ENCODE data around the gene NUMB. TPM values are rescaled to one million over a fixed set of nuclear protein-coding genes. Genes with fewer than 3 reads are reported as not detected.

NUMB gene
- total and polyA plus RNA-seq, 3 experiments from 2014 or later, result 36.5 to 39.0 (median 38.5) TPM

GRCh38 chr14:73339846-73340595 lies 118.3 kb downstream of the NUMB start:
- Histone ChIP-seq H3K4me1 (ENCODE audit: insufficient read depth, low read length) (no peaks in the 10 kb centered on the region), H3K9me3 (ENCODE audit: low read length) (no peaks in the 10 kb centered on the region), H3K4me3 (ENCODE audit: low read length) (no peak overlapping the region), H3K36me3 (ENCODE audit: insufficient read depth, low read length) (no peaks in the 10 kb centered on the region), H3K27ac (ENCODE audit: low read depth, low read length) (no peak overlapping the region), H3K27me3 (ENCODE audit: insufficient read depth, low read length, poor library complexity, severe bottlenecking) (no peaks in the 10 kb centered on the region)
- Mint-ChIP-seq H3K27ac (no peak overlapping the region), H3K36me3 (peaks cover 0 to 3% (median 1%) of the 10 kb centered on the region in 3 donors), H3K9me3 (no peaks in the 10 kb centered on the region), H3K27me3 (no peaks in the 10 kb centered on the region), H3K4me1 (peaks cover 1 to 12% (median 11%) of the 10 kb centered on the region in 3 donors), H3K4me3 (no peak overlapping the region)
- CTCF ChIA-PET, result no interaction called here
- no peak for DNase-seq
- POLR2A ChIA-PET, result no interaction called here

DNA sequence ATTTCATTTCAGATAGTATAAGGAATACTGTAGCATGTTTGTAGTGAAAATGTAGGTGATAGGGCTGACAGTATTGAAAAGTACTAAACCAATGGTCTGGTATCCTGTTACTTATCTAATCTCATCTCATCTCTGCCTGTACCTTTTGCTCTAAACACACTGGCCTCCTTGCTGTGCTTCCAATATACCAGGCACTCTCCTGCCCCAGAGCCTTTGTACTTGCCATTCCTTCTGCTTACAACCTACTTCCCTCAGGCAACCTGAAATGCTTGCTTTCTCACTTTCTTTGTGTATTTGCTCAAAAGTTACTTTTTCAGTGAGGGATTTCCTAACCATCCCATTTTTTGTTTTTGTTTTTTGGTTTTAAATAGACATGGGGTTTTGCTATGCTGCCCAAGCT lies 119.1 kb downstream of the NUMB start:
- H3K36me3 Mint-ChIP-seq, result peaks cover 0 to 3% (median 1%) of the 10 kb centered on the region in 3 donors
- POLR2A ChIA-PET, result no interaction called here
- Histone ChIP-seq H3K9me3 (ENCODE audit: low read length) (no peaks in the 10 kb centered on the region), H3K4me1 (ENCODE audit: insufficient read depth, low read length) (no peaks in the 10 kb centered on the region), H3K27ac (ENCODE audit: low read depth, low read length) (no peak overlapping the region), H3K36me3 (ENCODE audit: insufficient read depth, low read length) (no peaks in the 10 kb centered on the region), H3K27me3 (ENCODE audit: insufficient read depth, low read length, poor library complexity, severe bottlenecking) (no peaks in the 10 kb centered on the region), H3K4me3 (ENCODE audit: low read length) (no peak overlapping the region)
- CTCF ChIA-PET, result no interaction called here
- no peaks in the 10 kb centered on the region for H3K9me3 Mint-ChIP-seq
- H3K4me1 Mint-ChIP-seq, result peaks cover 1 to 12% (median 11%) of the 10 kb centered on the region in 3 donors
- peak overlapping the region in 1 of 8 donors; percentile 37 for H3K27ac Mint-ChIP-seq
- no peak for DNase-seq
- no peak overlapping the region for H3K4me3 Mint-ChIP-seq
- H3K27me3 Mint-ChIP-seq, result no peaks in the 10 kb centered on the region

GRCh38 chr14:73338551-73338950 lies 119.8 kb downstream of the NUMB start:
- H3K36me3 ChIP-seq (ENCODE audit: insufficient read depth, low read length), result no peaks in the 10 kb centered on the region
- Mint-ChIP-seq H3K36me3 (peaks cover 2 to 4% (median 3%) of the 10 kb centered on the region in 3 donors), H3K4me1 (peaks cover 1 to 12% (median 11%) of the 10 kb centered on the region in 3 donors), H3K4me3 (no peak overlapping the region), H3K27ac (no peak overlapping the region), H3K27me3 (no peaks in the 10 kb centered on the region), H3K9me3 (no peaks in the 10 kb centered on the region)
- POLR2A ChIA-PET, result no interaction called here
- H3K27me3 ChIP-seq (ENCODE audit: insufficient read depth, low read length, poor library complexity, severe bottlenecking), result no peaks in the 10 kb centered on the region
- H3K4me3 ChIP-seq (ENCODE audit: low read length), result no peak overlapping the region
- no peak for DNase-seq
- CTCF ChIA-PET, result no interaction called here
- no peak overlapping the region for H3K27ac ChIP-seq (ENCODE audit: low read depth, low read length)
- H3K9me3 ChIP-seq (ENCODE audit: low read length), result no peaks in the 10 kb centered on the region
- H3K4me1 ChIP-seq (ENCODE audit: insufficient read depth, low read length), result no peaks in the 10 kb centered on the region

- no peak for DNase-seq
- CTCF ChIA-PET, result no interaction called here
- no peaks in the 10 kb centered on the region for H3K9me3 Mint-ChIP-seq
- H3K36me3 Mint-ChIP-seq, result peaks cover 4 to 7% (median 4%) of the 10 kb centered on the region in 3 donors
- H3K4me3 ChIP-seq (ENCODE audit: low read length), result no peak overlapping the region
- H3K4me1 ChIP-seq (ENCODE audit: insufficient read depth, low read length), result no peaks in the 10 kb centered on the region
- H3K4me1 Mint-ChIP-seq, result peaks cover 0 to under 1% (median 0%) of the 10 kb centered on the region in 3 donors
- no peak overlapping the region for H3K4me3 Mint-ChIP-seq
- no peaks in the 10 kb centered on the region for H3K27me3 ChIP-seq (ENCODE audit: insufficient read depth, low read length, poor library complexity, severe bottlenecking)
- H3K36me3 ChIP-seq (ENCODE audit: insufficient read depth, low read length), result no peaks in the 10 kb centered on the region
- H3K27ac ChIP-seq (ENCODE audit: low read depth, low read length), result no peak overlapping the region
- no peak overlapping the region for H3K27ac Mint-ChIP-seq
- H3K27me3 Mint-ChIP-seq, result no peaks in the 10 kb centered on the region
- POLR2A ChIA-PET, result no interaction called here
- no peaks in the 10 kb centered on the region for H3K9me3 ChIP-seq (ENCODE audit: low read length)
Measured at GRCh38 chr14:73333031-73333430, 125.3 kb downstream of the NUMB start.

DNA sequence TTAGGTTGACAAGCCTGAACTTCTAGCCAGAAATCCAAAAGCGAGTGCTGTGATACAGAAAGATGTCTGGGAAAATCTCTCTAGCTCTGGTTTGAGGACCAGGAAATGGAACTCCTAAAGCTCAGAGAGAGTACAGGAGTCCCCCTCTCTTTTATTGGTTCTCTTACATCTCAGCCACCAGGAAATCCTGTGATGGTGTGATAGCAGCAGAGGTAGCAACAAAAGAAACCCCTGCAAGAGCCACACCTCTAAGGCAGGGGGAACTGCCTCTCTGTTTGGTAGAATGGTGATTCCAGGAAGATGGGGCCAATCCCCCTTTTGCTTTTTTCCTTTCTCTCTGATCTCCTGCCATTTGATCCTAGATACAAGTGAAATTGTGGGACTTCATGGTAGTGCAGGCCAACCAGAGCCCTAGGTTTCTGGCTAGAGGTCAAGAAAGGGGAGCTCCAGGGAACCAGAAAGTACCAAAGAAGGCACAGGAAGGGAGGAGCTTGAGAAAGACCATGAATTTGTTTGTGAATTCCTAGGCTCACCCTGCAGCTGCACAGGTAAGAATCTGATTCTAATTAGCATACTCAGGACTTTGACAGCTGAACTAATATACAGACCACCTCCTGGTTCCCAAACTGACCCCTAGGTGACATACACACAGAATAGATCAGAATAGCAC lies 132.6 kb downstream of the NUMB start:
- ChIA-PET POLR2A (no interaction called here), CTCF (interaction anchor here (1.7 kb wide), 1 partner anchor 10 kb away, joined by 3 read pairs; no protein-coding TSS in a partner anchor)
- Histone ChIP-seq H3K4me1 (ENCODE audit: insufficient read depth, low read length) (peaks cover 39% of the 10 kb centered on the region), H3K27me3 (ENCODE audit: insufficient read depth, low read length, poor library complexity, severe bottlenecking) (no peaks in the 10 kb centered on the region), H3K9me3 (ENCODE audit: low read length) (no peaks in the 10 kb centered on the region), H3K36me3 (ENCODE audit: insufficient read depth, low read length) (no peaks in the 10 kb centered on the region), H3K27ac (ENCODE audit: low read depth, low read length) (no peak overlapping the region), H3K4me3 (ENCODE audit: low read length) (no peak overlapping the region)
- Mint-ChIP-seq H3K9me3 (no peaks in the 10 kb centered on the region), H3K4me3 (peak overlapping the region; percentile 15 to 56 (median 37)), H3K4me1 (peaks cover 38 to 49% (median 45%) of the 10 kb centered on the region in 3 donors), H3K27me3 (no peaks in the 10 kb centered on the region), H3K27ac (peak overlapping the region; percentile 39 to 88 (median 64)), H3K36me3 (peaks cover 0 to 16% (median 6%) of the 10 kb centered on the region in 3 donors)
- peak in 2 of 5 donors; percentile 3 to 30 for DNase-seq

DNA sequence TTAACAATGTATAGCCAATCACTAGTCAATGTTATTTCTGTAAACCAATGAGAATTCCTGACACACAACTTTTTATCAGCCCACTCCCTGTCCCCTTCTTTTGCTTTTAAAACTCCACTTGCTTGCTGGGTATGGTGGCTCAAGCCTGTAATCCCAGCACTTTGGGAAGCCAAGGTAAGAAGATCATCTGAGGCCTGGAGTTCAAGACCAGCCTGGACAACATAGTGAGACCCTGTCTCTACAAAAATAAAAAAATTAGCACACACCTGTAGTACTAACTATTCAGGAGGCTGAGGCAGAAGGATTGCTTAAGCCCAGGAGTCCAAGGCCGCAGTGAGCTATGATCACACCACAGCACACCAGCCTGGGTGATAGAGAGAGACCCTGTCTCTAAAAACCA lies 133.3 kb downstream of the NUMB start:
- no peak for DNase-seq
- peak overlapping the region in 7 of 8 donors; percentile 18 to 89 (median 39) for H3K27ac Mint-ChIP-seq

GRCh38 chr14:73324533-73324932 lies 133.8 kb downstream of the NUMB start:
- Mint-ChIP-seq H3K9me3 (no peaks in the 10 kb centered on the region), H3K27ac (peak overlapping the region in 5 of 8 donors; percentile 18 to 88 (median 39))
- CTCF ChIA-PET, result interaction anchor here (1.2 kb wide), 1 partner anchor 245 kb away, joined by 3 read pairs; no protein-coding TSS in a partner anchor

More for the DNA sequence above, 133.3 kb downstream of the NUMB start:
- H3K36me3 Mint-ChIP-seq, result peaks cover 0 to 16% (median 6%) of the 10 kb centered on the region in 3 donors
- H3K9me3 ChIP-seq (ENCODE audit: low read length), result no peaks in the 10 kb centered on the region
- no peaks in the 10 kb centered on the region for H3K27me3 Mint-ChIP-seq
- H3K9me3 Mint-ChIP-seq, result no peaks in the 10 kb centered on the region
- H3K27me3 ChIP-seq (ENCODE audit: insufficient read depth, low read length, poor library complexity, severe bottlenecking), result no peaks in the 10 kb centered on the region
- CTCF ChIA-PET, result interaction anchor here (1.7 kb wide), 1 partner anchor 10 kb away, joined by 3 read pairs; no protein-coding TSS in a partner anchor
- no peaks in the 10 kb centered on the region for H3K36me3 ChIP-seq (ENCODE audit: insufficient read depth, low read length)
- peak overlapping the region in 5 of 7 donors; percentile 37 to 56 (median 44) for H3K4me3 Mint-ChIP-seq
- peaks cover 39% of the 10 kb centered on the region for H3K4me1 ChIP-seq (ENCODE audit: insufficient read depth, low read length)
- peaks cover 38 to 49% (median 45%) of the 10 kb centered on the region in 3 donors for H3K4me1 Mint-ChIP-seq
- no peak overlapping the region for H3K27ac ChIP-seq (ENCODE audit: low read depth, low read length)
- POLR2A ChIA-PET, result interaction anchor here (0.6 kb wide), 1 partner anchor 129 kb away, joined by 3 read pairs; no protein-coding TSS in a partner anchor
- no peak overlapping the region for H3K4me3 ChIP-seq (ENCODE audit: low read length)

More at GRCh38 chr14:73324533-73324932, 133.8 kb downstream of the NUMB start:
- H3K27me3 Mint-ChIP-seq, result no peaks in the 10 kb centered on the region
- Histone ChIP-seq H3K27ac (ENCODE audit: low read depth, low read length) (no peak overlapping the region), H3K4me3 (ENCODE audit: low read length) (no peak overlapping the region), H3K4me1 (ENCODE audit: insufficient read depth, low read length) (peaks cover 39% of the 10 kb centered on the region), H3K27me3 (ENCODE audit: insufficient read depth, low read length, poor library complexity, severe bottlenecking) (no peaks in the 10 kb centered on the region), H3K36me3 (ENCODE audit: insufficient read depth, low read length) (no peaks in the 10 kb centered on the region), H3K9me3 (ENCODE audit: low read length) (no peaks in the 10 kb centered on the region)
- POLR2A ChIA-PET, result interaction anchor here (0.6 kb wide), 1 partner anchor 129 kb away, joined by 3 read pairs; no protein-coding TSS in a partner anchor
- DNase-seq, result no peak
- H3K36me3 Mint-ChIP-seq, result peaks cover 0 to 18% (median 7%) of the 10 kb centered on the region in 3 donors
- H3K4me3 Mint-ChIP-seq, result peak overlapping the region in 3 of 7 donors; percentile 12 to 37 (median 20)
- H3K4me1 Mint-ChIP-seq, result peaks cover 38 to 49% (median 45%) of the 10 kb centered on the region in 3 donors

Data from CD8-positive, alpha-beta memory T cell (primary cell).